Activated CD4-positive, alpha-beta T cell treated with anti-CD3 and anti-CD28 coated beads for 36 hours (primary cell): ENCODE data around the gene CDK15. TPM values are rescaled to one million over a fixed set of nuclear protein-coding genes. Genes with fewer than 3 reads are reported as not detected.
"Not testable (repeated sequence)": the region's sequence is repeated elsewhere in the genome, so short reads cannot be mapped to it uniquely, and the experiment has no call there.

ENCODE experiments used
- ATAC-seq: fragments of 200-7000 bp; cut with Tn5 transposase; one replicate; pipeline ENCODE4 v1.10.0; 2021; ENCODE audit warnings: mild to moderate bottlenecking, moderate library complexity
- CTCF ChIA-PET: fragments of 350-600 bp; sonication (Branson Sonifier 250); formaldehyde crosslinking; loops from one replicate; lab custom pipeline; 2021; ENCODE audit warnings: antibody characterized with exemption; lab: Charles Lee
- POLR2A ChIA-PET: fragments of 350-600 bp; sonication (Branson Sonifier 250); formaldehyde crosslinking; loops from one replicate; lab custom pipeline; 2021; ENCODE audit warnings: antibody characterized with exemption, inconsistent platforms; lab: Charles Lee
- DNase-seq: peaks from one replicate; pipeline ENCODE4 v3.0.0-alpha.2; 2020
- H3K27ac Mint-ChIP-seq: one replicate; pipeline ENCODE4 v1.8.0; 2021; ENCODE audit warnings: mixed read lengths
- H3K27me3 Mint-ChIP-seq: one replicate; pipeline ENCODE4 v1.8.0; 2021; ENCODE audit warnings: mixed read lengths
- H3K36me3 Mint-ChIP-seq: one replicate; pipeline ENCODE4 v1.8.0; 2021; ENCODE audit warnings: low read depth, mixed read lengths
- H3K4me1 Mint-ChIP-seq: one replicate; pipeline ENCODE4 v1.8.0; 2021; ENCODE audit warnings: mixed read lengths
- H3K4me3 Mint-ChIP-seq: one replicate; pipeline ENCODE4 v1.8.0; 2021; ENCODE audit warnings: mild to moderate bottlenecking, moderate library complexity, mixed read lengths
- H3K9me3 Mint-ChIP-seq: one replicate; pipeline ENCODE4 v1.8.0; 2021; ENCODE audit warnings: low read depth, mixed read lengths
- intact Hi-C, 2 experiments: fragments of 100-400 bp; cut with DNase I in 1 of 2; cut with micrococcal nuclease in 1 of 2; formaldehyde crosslinking; loops; one replicate each; pipeline versions ENCODE4 v1.14.2 to v1.15.1; 2022 to 2024; cut with DNase I, micrococcal nuclease
- total RNA-seq, 2 experiments: library from RNA; stranded (reverse); gene quantifications; one replicate each; pipeline ENCODE4 v1.2.3, GENCODE V29; 2021

Gene CDK15
- total RNA-seq, 2 experiments from 2014 or later: not detected

DNA sequence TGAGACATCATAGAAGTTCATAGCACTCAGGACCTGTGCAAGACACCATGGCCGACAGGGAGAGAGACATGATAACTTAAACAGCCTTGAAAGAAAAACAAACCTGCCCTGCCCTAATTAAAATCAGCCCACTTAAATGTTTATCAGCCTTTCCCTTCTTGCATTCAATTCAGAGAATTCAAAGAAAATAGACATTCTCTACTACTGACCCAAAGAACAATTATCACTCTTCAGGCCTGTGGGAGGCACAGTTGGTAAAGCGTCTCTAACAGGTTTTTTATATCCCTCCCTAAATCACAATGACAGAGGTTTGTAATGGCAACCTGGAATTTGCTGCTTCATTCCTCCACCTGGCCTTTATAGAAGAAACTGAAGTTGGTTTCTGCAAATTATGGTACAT is 1.7 kb downstream of the CDK15 start:
- no peak for ATAC-seq
- DNase-seq: no peak
- H3K27me3 Mint-ChIP-seq: peaks cover 7% of the 10 kb centered on the region
- no peaks in the 10 kb centered on the region for H3K9me3 Mint-ChIP-seq
- H3K27ac Mint-ChIP-seq: no peak overlapping the region
- POLR2A ChIA-PET: no interaction called here
- intact Hi-C loops: no loop called here
- no peak overlapping the region for H3K4me3 Mint-ChIP-seq
- CTCF ChIA-PET: interaction anchor here (0.7 kb wide), 1 partner anchor 146 kb away, joined by 3 read pairs; no protein-coding TSS in a partner anchor
- H3K36me3 Mint-ChIP-seq: no peaks in the 10 kb centered on the region
- H3K4me1 Mint-ChIP-seq: no peaks in the 10 kb centered on the region

DNA sequence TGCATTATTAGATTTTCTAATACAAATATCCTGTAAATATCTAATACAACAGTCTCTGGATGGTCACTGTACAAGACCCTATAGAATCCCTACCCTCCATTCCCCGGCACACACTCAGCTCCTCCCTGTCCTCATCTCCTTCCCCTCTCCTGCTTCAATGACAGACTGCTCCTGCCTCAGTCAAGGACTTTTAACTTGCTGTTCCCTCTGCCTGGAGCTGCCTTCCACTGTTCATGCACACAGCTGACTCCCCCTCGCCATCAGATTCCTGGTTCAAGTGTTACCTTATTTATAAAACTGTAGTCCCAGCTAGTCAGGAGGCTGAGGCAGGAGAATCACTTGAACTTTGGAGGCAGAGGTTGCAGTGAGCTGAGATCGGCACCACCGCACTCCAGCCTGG is 3.3 kb downstream of the CDK15 start:
- H3K27me3 Mint-ChIP-seq: peaks cover 6% of the 10 kb centered on the region
- H3K4me1 Mint-ChIP-seq: no peaks in the 10 kb centered on the region
- H3K9me3 Mint-ChIP-seq: no peaks in the 10 kb centered on the region
- DNase-seq: no peak
- CTCF ChIA-PET: no interaction called here
- no peak overlapping the region for H3K27ac Mint-ChIP-seq
- POLR2A ChIA-PET: no interaction called here
- intact Hi-C loops: no loop called here
- no peaks in the 10 kb centered on the region for H3K36me3 Mint-ChIP-seq
- no peak overlapping the region for H3K4me3 Mint-ChIP-seq
- no peak for ATAC-seq

DNA sequence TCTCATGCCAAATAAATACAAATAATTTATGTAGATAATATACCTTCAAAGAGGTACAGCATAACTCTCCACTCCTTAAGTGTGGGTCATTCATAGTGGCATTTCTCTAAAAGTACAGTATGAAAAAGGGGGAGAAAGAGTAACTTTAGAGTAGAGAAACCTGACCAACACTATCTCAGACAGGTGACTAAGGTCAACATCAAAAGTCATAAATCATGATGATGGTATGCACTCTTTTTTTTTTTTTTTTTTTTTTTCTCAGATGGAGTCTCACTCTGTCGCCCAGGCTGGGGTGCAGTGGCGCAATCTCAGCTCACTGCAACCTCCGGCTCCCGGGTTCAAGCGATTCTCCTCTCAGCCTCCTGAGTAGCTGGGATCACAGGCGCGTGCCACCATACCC is 4.3 kb downstream of the CDK15 start:
- H3K27ac Mint-ChIP-seq, H3K9me3 Mint-ChIP-seq, intact Hi-C loops, H3K4me3 Mint-ChIP-seq, CTCF ChIA-PET, H3K36me3 Mint-ChIP-seq, POLR2A ChIA-PET, ATAC-seq, DNase-seq, H3K4me1 Mint-ChIP-seq, H3K27me3 Mint-ChIP-seq: not testable (repeated sequence)

DNA sequence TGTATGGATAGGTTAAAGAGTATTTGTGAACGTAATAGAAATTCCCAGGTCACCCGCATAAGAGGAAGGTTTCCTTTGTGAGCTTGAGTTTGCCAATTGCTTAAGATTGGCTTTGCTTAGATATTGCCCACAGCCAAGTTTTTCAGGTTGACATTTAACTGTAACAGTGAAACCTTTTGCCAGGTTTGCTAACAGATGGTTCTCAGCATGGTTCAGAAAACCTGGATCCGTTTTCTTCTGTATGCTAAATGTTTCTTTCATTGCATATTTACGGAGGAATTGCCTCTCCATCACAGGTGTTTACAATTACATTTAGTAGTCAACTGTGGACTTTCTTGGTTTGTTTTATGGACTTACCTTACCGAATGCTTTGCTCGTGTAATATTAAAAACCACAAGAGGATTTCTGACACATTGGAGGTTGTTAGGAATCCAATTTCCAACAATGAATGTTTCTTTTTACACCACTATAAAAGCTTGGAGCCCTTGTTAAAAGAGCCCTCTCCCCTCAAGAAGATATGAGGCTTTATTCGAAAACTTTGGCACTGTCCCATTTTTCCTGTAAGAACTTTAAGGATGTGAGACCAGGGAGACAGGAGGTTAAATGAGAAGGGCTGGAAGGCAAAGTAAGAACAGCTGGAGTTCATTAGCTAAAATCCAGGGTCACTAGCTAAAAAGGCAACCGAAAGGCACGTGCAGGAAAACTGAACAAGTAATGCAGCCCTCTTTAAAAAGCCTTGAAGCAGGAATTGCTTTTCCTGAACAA is 7.8 kb downstream of the CDK15 start:
- CTCF ChIA-PET: no interaction called here
- Mint-ChIP-seq H3K27ac (no peak overlapping the region), H3K4me3 (no peak overlapping the region), H3K36me3 (no peaks in the 10 kb centered on the region), H3K4me1 (no peaks in the 10 kb centered on the region), H3K9me3 (no peaks in the 10 kb centered on the region), H3K27me3 (peaks cover 8% of the 10 kb centered on the region)
- ATAC-seq (no peak), DNase-seq (no peak)
- POLR2A ChIA-PET: no interaction called here
- intact Hi-C loops: no loop called here

DNA sequence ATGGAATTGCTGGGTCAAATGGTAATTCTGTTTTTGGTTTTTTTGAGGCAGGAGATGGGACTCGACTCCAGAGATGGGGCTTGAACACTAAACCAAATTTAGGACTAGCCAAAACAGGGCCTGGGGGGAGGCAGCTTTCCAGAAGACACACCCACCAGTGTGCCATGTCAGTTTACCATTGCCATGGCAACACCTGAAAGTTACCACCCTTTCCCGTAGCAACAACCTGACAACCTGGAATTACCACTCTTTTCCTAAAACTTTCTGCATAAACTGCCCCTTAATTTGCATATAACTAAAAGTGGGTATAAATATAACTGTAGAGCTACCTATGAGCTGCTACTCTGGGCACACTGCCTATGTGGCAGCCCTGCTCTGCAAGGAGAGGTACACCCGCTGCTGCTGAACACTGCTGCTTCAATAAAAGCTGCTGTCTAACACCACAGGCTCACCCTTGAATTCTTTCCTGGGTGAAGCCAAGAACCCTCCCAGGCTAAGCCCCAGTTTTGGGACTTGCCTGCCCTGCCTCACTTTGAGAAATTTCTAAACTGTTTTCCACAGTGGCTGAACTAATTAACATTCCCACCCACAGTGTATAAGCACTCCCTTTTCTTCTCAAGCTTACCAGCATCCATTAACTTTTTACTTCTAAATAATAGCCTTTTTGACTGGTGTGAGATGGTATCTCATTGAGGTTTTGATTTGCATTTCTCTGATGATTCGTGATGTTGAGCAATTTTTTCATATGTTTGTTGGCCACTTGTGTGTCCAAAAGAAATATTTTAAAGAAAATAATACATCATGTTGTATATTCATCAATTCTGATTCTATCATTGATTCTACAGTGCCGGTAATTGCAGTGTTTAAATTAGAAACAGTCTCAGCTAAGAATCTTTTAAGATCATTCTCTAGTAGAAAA is 10.6 kb downstream of the CDK15 start:
- H3K27me3 Mint-ChIP-seq: peaks cover 7% of the 10 kb centered on the region
- ATAC-seq (no peak), DNase-seq (no peak)
- H3K27ac Mint-ChIP-seq: no peak overlapping the region
- H3K9me3 Mint-ChIP-seq: no peaks in the 10 kb centered on the region
- ChIA-PET CTCF (interaction anchor here (0.7 kb wide), 1 partner anchor 16 kb away, joined by 3 read pairs; no protein-coding TSS in a partner anchor), POLR2A (no interaction called here)
- no peaks in the 10 kb centered on the region for H3K4me1 Mint-ChIP-seq
- H3K4me3 Mint-ChIP-seq: no peak overlapping the region
- no peaks in the 10 kb centered on the region for H3K36me3 Mint-ChIP-seq
- intact Hi-C loops: no loop called here

DNA sequence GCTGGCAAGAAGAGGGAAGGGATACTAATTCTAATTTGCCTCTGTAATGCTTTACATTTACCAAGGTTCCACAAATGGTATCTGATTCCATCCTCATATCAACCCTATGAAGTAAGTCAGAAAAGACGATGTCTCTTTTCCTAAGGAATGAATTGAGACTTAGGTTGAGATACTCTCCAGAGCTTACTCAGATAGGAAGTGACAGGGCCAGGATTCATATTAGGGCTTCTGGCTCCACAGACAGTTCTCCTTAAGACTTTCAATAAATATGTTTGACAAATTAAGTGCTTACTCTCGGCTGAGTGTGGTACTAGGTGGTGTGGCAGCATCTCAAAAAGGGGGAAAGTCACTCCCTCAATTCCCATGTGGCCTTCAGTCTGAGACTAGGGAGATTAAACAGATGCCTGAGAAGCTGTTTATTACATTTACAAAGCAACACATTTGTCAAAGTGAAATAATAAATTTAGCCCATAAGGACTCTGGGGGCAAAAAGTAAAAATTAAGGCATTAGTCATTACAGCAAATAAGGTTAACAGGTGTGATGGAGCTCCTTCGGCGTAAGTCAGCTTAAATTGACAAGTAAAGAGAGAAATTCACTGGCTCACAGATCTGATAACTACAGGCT is 14.2 kb downstream of the CDK15 start:
- ATAC-seq (no peak), DNase-seq (no peak)
- Mint-ChIP-seq H3K4me1 (no peaks in the 10 kb centered on the region), H3K4me3 (no peak overlapping the region), H3K27me3 (peaks cover 7% of the 10 kb centered on the region), H3K27ac (no peak overlapping the region), H3K36me3 (no peaks in the 10 kb centered on the region), H3K9me3 (no peaks in the 10 kb centered on the region)
- ChIA-PET CTCF (no interaction called here), POLR2A (no interaction called here)
- intact Hi-C loops: no loop called here

DNA sequence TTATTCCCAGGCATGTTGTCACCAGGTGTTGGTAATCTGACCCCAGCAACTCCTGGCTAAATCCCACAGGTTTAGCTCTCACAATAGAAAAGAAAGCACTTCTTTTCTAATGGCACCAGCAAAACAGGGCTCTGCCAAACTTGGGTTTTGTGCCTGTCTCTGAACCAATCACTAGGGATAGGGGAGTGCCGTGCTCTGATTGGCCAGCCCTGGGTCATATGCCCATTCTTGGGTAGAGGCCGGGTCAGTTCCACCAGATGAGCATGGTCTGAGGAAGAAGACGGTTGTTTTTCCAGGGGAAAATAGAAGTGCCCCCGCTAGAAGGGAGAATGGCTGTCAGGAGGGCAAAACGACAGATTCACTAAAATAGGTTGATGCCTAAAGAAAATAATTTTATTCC is 14.7 kb downstream of the CDK15 start:
- CTCF ChIA-PET: interaction anchor here (0.6 kb wide), 1 partner anchor 8 kb away, joined by 3 read pairs; no protein-coding TSS in a partner anchor
- Mint-ChIP-seq H3K9me3 (no peaks in the 10 kb centered on the region), H3K36me3 (no peaks in the 10 kb centered on the region), H3K27me3 (peaks cover 7% of the 10 kb centered on the region), H3K27ac (no peak overlapping the region), H3K4me3 (no peak overlapping the region), H3K4me1 (no peaks in the 10 kb centered on the region)
- ATAC-seq: no peak
- no peak for DNase-seq
- POLR2A ChIA-PET: no interaction called here
- intact Hi-C loops: no loop called here

DNA sequence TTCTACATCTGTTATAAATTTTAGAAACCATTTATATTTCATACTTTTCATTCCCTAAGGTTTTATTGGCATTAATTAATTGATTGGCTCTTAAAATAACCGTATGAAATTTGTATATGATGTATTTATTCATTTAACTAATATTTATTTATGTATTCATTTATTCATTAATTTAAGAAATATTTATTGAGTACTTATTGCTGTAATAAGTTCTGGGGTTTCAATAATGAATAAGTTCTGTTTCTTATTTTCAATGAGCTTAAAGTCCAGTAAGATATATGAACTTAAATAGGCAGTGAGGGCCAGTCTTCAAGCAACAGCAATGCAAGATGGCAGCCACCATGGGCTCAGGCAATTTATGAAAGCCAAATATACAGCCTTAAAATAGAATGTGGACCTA is 17.9 kb downstream of the CDK15 start:
- H3K27ac Mint-ChIP-seq: no peak overlapping the region
- intact Hi-C loops: no loop called here

DNA sequence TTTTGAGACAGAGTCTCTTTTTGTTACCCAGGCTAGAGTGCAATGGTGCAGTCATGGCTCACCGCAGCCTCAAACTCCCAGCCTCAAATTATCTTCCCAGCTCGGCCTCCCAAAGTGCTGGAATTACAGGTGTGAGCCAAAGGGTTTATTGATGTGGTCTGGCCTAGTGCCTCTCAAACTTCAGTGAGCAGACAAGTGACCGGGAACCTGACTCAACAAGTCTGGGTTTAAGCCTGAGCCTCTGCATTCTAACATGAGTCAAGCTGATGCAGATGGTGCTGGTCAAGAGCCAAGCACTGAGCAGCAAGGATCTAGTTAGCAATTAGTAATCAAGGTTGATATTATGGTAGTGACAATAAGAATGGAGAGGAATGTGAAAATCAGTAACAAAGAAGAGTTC is 21.3 kb downstream of the CDK15 start:
- Mint-ChIP-seq H3K4me1 (no peaks in the 10 kb centered on the region), H3K36me3 (no peaks in the 10 kb centered on the region), H3K27me3 (peaks cover 5% of the 10 kb centered on the region), H3K4me3 (no peak overlapping the region), H3K9me3 (no peaks in the 10 kb centered on the region), H3K27ac (no peak overlapping the region)
- DNase-seq (no peak), ATAC-seq (no peak)
- intact Hi-C loops: no loop called here
- ChIA-PET CTCF (no interaction called here), POLR2A (no interaction called here)

More for the DNA sequence above, 17.9 kb downstream of the CDK15 start:
- H3K9me3 Mint-ChIP-seq: no peaks in the 10 kb centered on the region
- no peaks in the 10 kb centered on the region for H3K36me3 Mint-ChIP-seq
- CTCF ChIA-PET: no interaction called here
- no peaks in the 10 kb centered on the region for H3K4me1 Mint-ChIP-seq
- H3K27me3 Mint-ChIP-seq: peaks cover 3% of the 10 kb centered on the region
- ATAC-seq: no peak
- DNase-seq: no peak
- POLR2A ChIA-PET: no interaction called here
- H3K4me3 Mint-ChIP-seq: no peak overlapping the region

DNA sequence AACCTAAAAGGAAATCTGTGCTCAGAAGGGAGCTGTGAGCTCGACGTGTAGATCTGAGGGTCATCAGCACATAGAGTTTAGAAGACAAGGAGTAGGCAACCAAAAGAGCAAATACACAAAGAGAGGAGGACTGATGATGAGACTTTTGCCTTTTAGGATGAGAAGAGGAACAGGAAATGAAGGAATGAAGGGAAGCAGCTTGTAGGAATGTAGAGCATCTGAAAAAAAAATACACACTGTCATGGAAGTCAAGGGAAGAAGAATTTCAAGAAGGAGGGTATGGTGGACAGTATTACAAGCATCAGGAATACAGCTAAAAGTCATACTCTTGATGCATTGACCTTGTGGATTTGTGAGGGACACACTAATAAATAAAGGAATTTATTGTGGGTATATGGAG is 21.9 kb downstream of the CDK15 start:
- no peaks in the 10 kb centered on the region for H3K36me3 Mint-ChIP-seq
- no peak for DNase-seq

DNA sequence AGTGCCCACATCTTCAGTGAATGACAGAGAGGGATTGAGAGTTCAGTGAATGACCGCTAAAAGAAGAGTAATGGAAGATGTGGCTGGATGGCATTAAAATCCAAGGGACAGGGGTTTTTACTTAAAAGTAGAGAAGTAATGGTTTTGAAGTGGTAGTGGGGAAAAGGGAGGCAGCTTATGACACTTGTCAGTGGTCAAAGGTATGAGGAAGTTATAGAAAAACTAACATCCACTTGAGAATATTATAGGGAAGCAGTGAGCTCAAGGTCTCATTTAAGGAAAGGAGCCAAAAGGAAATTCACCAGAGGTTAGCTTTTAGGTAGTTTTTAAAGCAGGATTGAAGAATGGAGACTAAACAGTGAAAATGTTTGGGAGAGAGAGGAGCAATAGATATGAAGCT is 24.3 kb downstream of the CDK15 start:
- no peak overlapping the region for H3K27ac Mint-ChIP-seq
- no peaks in the 10 kb centered on the region for H3K4me1 Mint-ChIP-seq
- H3K9me3 Mint-ChIP-seq: no peaks in the 10 kb centered on the region
- no peak for DNase-seq
- intact Hi-C loops: no loop called here
- CTCF ChIA-PET: no interaction called here
- no peak overlapping the region for H3K4me3 Mint-ChIP-seq
- no peak for ATAC-seq
- H3K36me3 Mint-ChIP-seq: no peaks in the 10 kb centered on the region
- H3K27me3 Mint-ChIP-seq: peaks cover 3% of the 10 kb centered on the region
- POLR2A ChIA-PET: no interaction called here

More for the DNA sequence above, 21.9 kb downstream of the CDK15 start:
- Mint-ChIP-seq H3K27ac (no peak overlapping the region), H3K4me1 (no peaks in the 10 kb centered on the region), H3K9me3 (no peaks in the 10 kb centered on the region), H3K4me3 (no peak overlapping the region), H3K27me3 (peaks cover 5% of the 10 kb centered on the region)
- ChIA-PET POLR2A (no interaction called here), CTCF (no interaction called here)
- ATAC-seq: no peak
- intact Hi-C loops: no loop called here
